Vein endothelial cell (primary cell): ENCODE data around the gene NDUFA6. TPM values are rescaled to one million over a fixed set of nuclear protein-coding genes. Genes with fewer than 3 reads are reported as not detected.

Experiments used
- small RNA-seq: library from RNA; depleted of rRNA; stranded (forward); fragments of <200 nt; gene quantifications from one replicate; pipeline ENCODE3, GENCODE V24; 2012
- total RNA-seq: library from RNA; depleted of rRNA; stranded (reverse); fragments of >200 nt; gene quantifications from 2 replicates; pipeline ENCODE4 v1.2.3, GENCODE V29; 2012

Gene NDUFA6
- 26.5 and 30.9 TPM in 2 replicates for total RNA-seq

GRCh38 chr22:42090596-42091454, at the start of gene NDUFA6:
NDUFA6 (minus strand) TSS chr22:42090772; CDS start chr22:42090744, 28 bp downstream.

GRCh38 chr22:42130639-42131431, 40.3 kb upstream of the NDUFA6 start, which contains the start of gene CYP2D6:
CYP2D6 (minus strand) TSS chr22:42130810; CDS start chr22:42130791, 19 bp downstream.

GRCh38 chr22:42079319-42080251, 11.0 kb downstream of the NDUFA6 start, which contains the start of gene SMDT1:
SMDT1 (plus strand) TSS chr22:42079700; CDS start chr22:42079769, 69 bp downstream.

GRCh38 chr22:42074132-42074811, 16.3 kb downstream of the NDUFA6 start, which contains the start of gene PHETA2:
PHETA2 (plus strand) TSS chr22:42074248; CDS start chr22:42077294, 3,046 bp downstream.

GRCh38 chr22:42070517-42071422, 19.8 kb downstream of the NDUFA6 start, which contains the start of gene NAGA:
NAGA (minus strand) TSS chr22:42070812; CDS start chr22:42070297, 515 bp downstream.

Small RNA genes within 50 kb of the gene (small RNA-seq; reads per million reads assigned to genes)
- gene SNORD13P1: not detected

Other genes with a start within 250 kb of the NDUFA6 start
- gene SHISA8, start 175.7 kb downstream of the NDUFA6 start, total RNA-seq: not detected in 2 replicates
- 0.29 and 0.33 TPM in 2 replicates for gene TNFRSF13C, start 164.0 kb downstream of the NDUFA6 start, total RNA-seq
- gene CENPM, start 143.6 kb downstream of the NDUFA6 start, total RNA-seq: 9.1 and 12.6 TPM in 2 replicates
- gene SEPTIN3, start 121.3 kb downstream of the NDUFA6 start, total RNA-seq: under 0.01 TPM in 2 replicates
- 0.98 TPM in 1 of 2 replicates, not detected in the other for gene WBP2NL, start 92.0 kb downstream of the NDUFA6 start, total RNA-seq
- 32.9 and 38.2 TPM in 2 replicates for gene NAGA, start 20.0 kb downstream of the NDUFA6 start, total RNA-seq
- 14.6 and 24.2 TPM in 2 replicates for gene PHETA2, start 16.5 kb downstream of the NDUFA6 start, total RNA-seq
- gene SMDT1, start 11.1 kb downstream of the NDUFA6 start, total RNA-seq: 4.9 and 5.0 TPM in 2 replicates
- gene CYP2D6, start 40.0 kb upstream of the NDUFA6 start, total RNA-seq: under 0.01 and 0.10 TPM in 2 replicates
- gene TCF20, start 179.9 kb upstream of the NDUFA6 start, total RNA-seq: 33.9 and 35.9 TPM in 2 replicates